ENCODE results near the gene SMOC2.

- TF ChIP-seq CTCF (IDR thresholded peaks at IDR 0.05) (no peak), POLR2AphosphoS5 (IDR thresholded peaks at IDR 0.05) (no peak), POLR2A (IDR thresholded peaks at IDR 0.05) (no peak)
Measured at GRCh38 chr6:168686831-168687730, 246.1 kb downstream of the SMOC2 start.

All from prostate gland (tissue), 2 donors.